HG03442 (cell line): ENCODE data around the gene DISP2.

ENCODE experiments used
- ATAC-seq: cut with Tn5 transposase; IDR thresholded peaks from one replicate; pipeline ENCODE4 v1.9.1; 2021; ENCODE audit warnings: mild to moderate bottlenecking, moderate library complexity; ENCODE audit not compliant: unreplicated experiment

Gene DISP2

GRCh38 chr15:40418126-40418525 lies 60.1 kb downstream of the DISP2 start:
- ATAC-seq = no peak

GRCh38 chr15:40420071-40420713 lies 62.2 kb downstream of the DISP2 start:
- ATAC-seq = no peak

GRCh38 chr15:40420793-40421192 lies 62.8 kb downstream of the DISP2 start:
- no peak for ATAC-seq

GRCh38 chr15:40421246-40422157 lies 63.5 kb downstream of the DISP2 start:
- no peak for ATAC-seq

GRCh38 chr15:40424483-40425115 lies 66.6 kb downstream of the DISP2 start:
- no peak for ATAC-seq

- no peak for ATAC-seq
These were observed 67.7 kb downstream of the DISP2 start for GRCh38 chr15:40425681-40426080.

GRCh38 chr15:40427188-40427587 lies 69.2 kb downstream of the DISP2 start:
- no peak for ATAC-seq

- no peak for ATAC-seq
These were observed 70.2 kb downstream of the DISP2 start for GRCh38 chr15:40428185-40428584.
